Neural cell (in vitro differentiated cells): Measurements from ENCODE around the gene CTNNBL1.

Experiments used
- CTCF ChIP-seq: fragments of 450-650 bp; IDR thresholded peaks from 2 replicates; pipeline ENCODE4 v1.5.1; 2014; ENCODE audit warnings: antibody characterized with exemption, mild to moderate bottlenecking, moderate library complexity; ENCODE audit not compliant: poor library complexity, severe bottlenecking
- EP300 ChIP-seq: fragments of 450-650 bp; conservative IDR thresholded peaks from 2 replicates; pipeline ENCODE4 v1.6.1; 2014; ENCODE audit warnings: antibody characterized with exemption, mild to moderate bottlenecking, moderate library complexity; ENCODE audit not compliant: poor library complexity, severe bottlenecking
- EZH2 ChIP-seq: fragments of 200-600, 300-800 bp; shearing (Covaris generic), sonication (generic); IDR thresholded peaks from 2 replicates; pipeline ENCODE4 v1.6.1; 2014; ENCODE audit warnings: antibody characterized with exemption, low read length, borderline replicate concordance, mild to moderate bottlenecking; ENCODE audit not compliant: insufficient read depth, poor library complexity, severe bottlenecking
- MXI1 ChIP-seq: fragments of 450-650 bp; conservative IDR thresholded peaks from 2 replicates; pipeline ENCODE4 v1.6.1; 2014; ENCODE audit warnings: antibody characterized with exemption, mild to moderate bottlenecking; ENCODE audit not compliant: poor library complexity, severe bottlenecking
- POLR2AphosphoS5 ChIP-seq: IDR thresholded peaks from 2 replicates; pipeline ENCODE4 v1.6.1; 2012
- RAD21 ChIP-seq: fragments of 450-650 bp; conservative IDR thresholded peaks from 2 replicates; pipeline ENCODE4 v1.6.1; 2014; ENCODE audit warnings: antibody characterized with exemption, mild to moderate bottlenecking, moderate library complexity
- REST ChIP-seq: IDR thresholded peaks from 2 replicates; pipeline ENCODE4 v1.6.1; 2012; ENCODE audit warnings: borderline replicate concordance
- TAF1 ChIP-seq: IDR thresholded peaks from 2 replicates; pipeline ENCODE4 v1.6.1; 2012; ENCODE audit warnings: low read depth

- TF ChIP-seq CTCF = no peak
- TF ChIP-seq POLR2AphosphoS5 = no peak
- TF ChIP-seq REST = no peak
- no peak for TF ChIP-seq TAF1
- no peak for TF ChIP-seq EZH2
- no peak for TF ChIP-seq MXI1
- TF ChIP-seq EP300 = no peak
- no peak for TF ChIP-seq RAD21
These were observed 178.3 kb downstream of the CTNNBL1 start for GRCh38 chr20:37872161-37872560.
